Measurements from ENCODE around the gene KCNAB1.
"Not testable (repeated sequence)": the region's sequence is repeated elsewhere in the genome, so short reads cannot be mapped to it uniquely, and the experiment has no call there.

The KCNAB1 gene

GRCh38 chr3:156120528-156121251 lies at the start of gene KCNAB1:
TSS of gene KCNAB1 (plus strand) at chr3:156120578.
- DNase-seq (ENCODE audit: low read depth, low spot score): no peak

GRCh38 chr3:156071031-156071430 lies 49.3 kb upstream of the KCNAB1 start:
- no peak for DNase-seq (ENCODE audit: low read depth, low spot score)

- DNase-seq (ENCODE audit: low read depth, low spot score): not testable (repeated sequence)
Observed at GRCh38 chr3:156072950-156073657, 47.3 kb upstream of the KCNAB1 start.

- DNase-seq (ENCODE audit: low read depth, low spot score): no peak
Observed at GRCh38 chr3:156090126-156090525, 30.3 kb upstream of the KCNAB1 start.

GRCh38 chr3:156093964-156094363 lies 26.4 kb upstream of the KCNAB1 start:
- no peak for DNase-seq (ENCODE audit: low read depth, low spot score)

GRCh38 chr3:156094391-156094790 lies 26.0 kb upstream of the KCNAB1 start:
- DNase-seq (ENCODE audit: low read depth, low spot score): no peak

GRCh38 chr3:156095652-156096051 lies 24.7 kb upstream of the KCNAB1 start:
- DNase-seq (ENCODE audit: low read depth, low spot score): not testable (repeated sequence)

GRCh38 chr3:156098437-156099035 lies 21.8 kb upstream of the KCNAB1 start:
- DNase-seq (ENCODE audit: low read depth, low spot score): no peak

GRCh38 chr3:156099348-156099747 lies 21.0 kb upstream of the KCNAB1 start:
- not testable (repeated sequence) for DNase-seq (ENCODE audit: low read depth, low spot score)

GRCh38 chr3:156099984-156100383 lies 20.4 kb upstream of the KCNAB1 start:
- not testable (repeated sequence) for DNase-seq (ENCODE audit: low read depth, low spot score)

- DNase-seq (ENCODE audit: low read depth, low spot score): no peak
Observed at GRCh38 chr3:156102267-156102931, 18.0 kb upstream of the KCNAB1 start.

- DNase-seq (ENCODE audit: low read depth, low spot score): no peak
Observed at GRCh38 chr3:156106721-156107373, 13.5 kb upstream of the KCNAB1 start.

- no peak for DNase-seq (ENCODE audit: low read depth, low spot score)
Observed at GRCh38 chr3:156107504-156107903, 12.9 kb upstream of the KCNAB1 start.

GRCh38 chr3:156108616-156109015 lies 11.8 kb upstream of the KCNAB1 start:
- no peak for DNase-seq (ENCODE audit: low read depth, low spot score)

- no peak for DNase-seq (ENCODE audit: low read depth, low spot score)
Observed at GRCh38 chr3:156109989-156110388, 10.4 kb upstream of the KCNAB1 start.

- DNase-seq (ENCODE audit: low read depth, low spot score): no peak
Observed at GRCh38 chr3:156126467-156126866, 6.1 kb downstream of the KCNAB1 start.

- no peak for DNase-seq (ENCODE audit: low read depth, low spot score)
Observed at GRCh38 chr3:156131241-156131640, 10.9 kb downstream of the KCNAB1 start.

GRCh38 chr3:156131799-156132198 lies 11.4 kb downstream of the KCNAB1 start:
- no peak for DNase-seq (ENCODE audit: low read depth, low spot score)

GRCh38 chr3:156132313-156132712 lies 11.9 kb downstream of the KCNAB1 start:
- no peak for DNase-seq (ENCODE audit: low read depth, low spot score)

GRCh38 chr3:156133076-156133475 lies 12.7 kb downstream of the KCNAB1 start:
- no peak for DNase-seq (ENCODE audit: low read depth, low spot score)

GRCh38 chr3:156135921-156136638 lies 15.7 kb downstream of the KCNAB1 start:
- DNase-seq (ENCODE audit: low read depth, low spot score): no peak
